GM21381 (cell line): Measurements from ENCODE around the gene SYNDIG1.

ENCODE experiments used
- ATAC-seq: cut with Tn5 transposase; IDR thresholded peaks from one replicate; pipeline ENCODE4 v1.9.1; 2021; ENCODE audit warnings: mild to moderate bottlenecking, moderate library complexity; ENCODE audit not compliant: unreplicated experiment

SYNDIG1 gene

GRCh38 chr20:24469116-24469893 lies at the start of gene SYNDIG1:
TSS of gene SYNDIG1 (plus strand) at chr20:24469629. CDS start at chr20:24543098, 73,469 bp downstream.
- ATAC-seq = no peak

GRCh38 chr20:24419786-24420185 lies 49.6 kb upstream of the SYNDIG1 start:
- no peak for ATAC-seq

GRCh38 chr20:24420567-24420966 lies 48.9 kb upstream of the SYNDIG1 start:
- no peak for ATAC-seq

GRCh38 chr20:24421071-24421470 lies 48.4 kb upstream of the SYNDIG1 start:
- ATAC-seq = no peak

GRCh38 chr20:24422091-24422760 lies 47.2 kb upstream of the SYNDIG1 start:
- no peak for ATAC-seq

- no peak for ATAC-seq
Measured at GRCh38 chr20:24423390-24424313, 45.8 kb upstream of the SYNDIG1 start.

GRCh38 chr20:24425523-24426135 lies 43.8 kb upstream of the SYNDIG1 start:
- ATAC-seq = no peak

GRCh38 chr20:24431279-24432045 lies 38.0 kb upstream of the SYNDIG1 start:
- no peak for ATAC-seq

- ATAC-seq = no peak
Measured at GRCh38 chr20:24432046-24432442, 37.4 kb upstream of the SYNDIG1 start.

GRCh38 chr20:24436160-24436559 lies 33.3 kb upstream of the SYNDIG1 start:
- no peak for ATAC-seq

- no peak for ATAC-seq
Measured at GRCh38 chr20:24437196-24438082, 32.0 kb upstream of the SYNDIG1 start.

- no peak for ATAC-seq
Measured at GRCh38 chr20:24438331-24438730, 31.1 kb upstream of the SYNDIG1 start.

- no peak for ATAC-seq
Measured at GRCh38 chr20:24439737-24440387, 29.6 kb upstream of the SYNDIG1 start.

GRCh38 chr20:24441661-24442060 lies 27.8 kb upstream of the SYNDIG1 start:
- ATAC-seq = no peak

GRCh38 chr20:24442909-24443308 lies 26.5 kb upstream of the SYNDIG1 start:
- ATAC-seq = no peak

- ATAC-seq = no peak
Measured at GRCh38 chr20:24443436-24443835, 26.0 kb upstream of the SYNDIG1 start.

GRCh38 chr20:24444526-24445190 lies 24.8 kb upstream of the SYNDIG1 start:
- no peak for ATAC-seq

- ATAC-seq = no peak
Measured at GRCh38 chr20:24445510-24446170, 23.8 kb upstream of the SYNDIG1 start.
